Measurements from ENCODE around the gene CFAP77. TPM values are rescaled to one million over a fixed set of nuclear protein-coding genes. Genes with fewer than 3 reads are reported as not detected.

Gene CFAP77
- total RNA-seq, 1 donor from 2014 or later, result 0.43 TPM

GRCh38 chr9:132575005-132575609 is 165.1 kb downstream of the CFAP77 start:
- no peaks in the 10 kb centered on the region for H3K36me3 Mint-ChIP-seq (ENCODE audit: insufficient read depth)
- peak; percentile 79 for DNase-seq (ENCODE audit: low spot score, unreplicated experiment)
- TF ChIP-seq CTCF (IDR thresholded peaks at IDR 0.05; ENCODE audit: unreplicated experiment), result peak; percentile 92
- peaks cover 72% of the 10 kb centered on the region for H3K27me3 Mint-ChIP-seq
- H3K9me3 Mint-ChIP-seq (ENCODE audit: low read depth), result no peaks in the 10 kb centered on the region
- H3K4me1 Mint-ChIP-seq (ENCODE audit: low read depth), result peaks cover under 1% of the 10 kb centered on the region
- H3K4me3 Mint-ChIP-seq (ENCODE audit: low read depth), result no peak overlapping the region
- H3K27ac Mint-ChIP-seq, result no peak overlapping the region

GRCh38 chr9:132575811-132576210 is 165.8 kb downstream of the CFAP77 start:
- H3K4me3 Mint-ChIP-seq (ENCODE audit: low read depth), result no peak overlapping the region

GRCh38 chr9:132577119-132577518 is 167.1 kb downstream of the CFAP77 start:
- H3K9me3 Mint-ChIP-seq (ENCODE audit: low read depth), result no peaks in the 10 kb centered on the region
- H3K27ac Mint-ChIP-seq, result no peak overlapping the region
- no peak for TF ChIP-seq CTCF (IDR thresholded peaks at IDR 0.05; ENCODE audit: unreplicated experiment)
- peaks cover 78% of the 10 kb centered on the region for H3K27me3 Mint-ChIP-seq
- no peak overlapping the region for H3K4me3 Mint-ChIP-seq (ENCODE audit: low read depth)
- peaks cover 2% of the 10 kb centered on the region for H3K4me1 Mint-ChIP-seq (ENCODE audit: low read depth)
- H3K36me3 Mint-ChIP-seq (ENCODE audit: insufficient read depth), result no peaks in the 10 kb centered on the region
- no peak for DNase-seq (ENCODE audit: low spot score, unreplicated experiment)

More at GRCh38 chr9:132575811-132576210, 165.8 kb downstream of the CFAP77 start:
- Mint-ChIP-seq H3K27me3 (peaks cover 75% of the 10 kb centered on the region), H3K27ac (no peak overlapping the region), H3K9me3 (ENCODE audit: low read depth) (no peaks in the 10 kb centered on the region), H3K4me1 (ENCODE audit: low read depth) (no peaks in the 10 kb centered on the region), H3K36me3 (ENCODE audit: insufficient read depth) (no peaks in the 10 kb centered on the region)
- TF ChIP-seq CTCF (IDR thresholded peaks at IDR 0.05; ENCODE audit: unreplicated experiment), result no peak
- DNase-seq (ENCODE audit: low spot score, unreplicated experiment), result no peak

GRCh38 chr9:132578367-132578932 is 168.4 kb downstream of the CFAP77 start:
- Mint-ChIP-seq H3K4me3 (ENCODE audit: low read depth) (no peak overlapping the region), H3K27ac (no peak overlapping the region)
- no peak for DNase-seq (ENCODE audit: low spot score, unreplicated experiment)

GRCh38 chr9:132579427-132579798 is 169.4 kb downstream of the CFAP77 start:
- H3K9me3 Mint-ChIP-seq (ENCODE audit: low read depth), result no peaks in the 10 kb centered on the region
- no peak overlapping the region for H3K27ac Mint-ChIP-seq
- no peak for TF ChIP-seq CTCF (IDR thresholded peaks at IDR 0.05; ENCODE audit: unreplicated experiment)
- H3K4me1 Mint-ChIP-seq (ENCODE audit: low read depth), result peaks cover 2% of the 10 kb centered on the region
- H3K36me3 Mint-ChIP-seq (ENCODE audit: insufficient read depth), result no peaks in the 10 kb centered on the region
- peaks cover 83% of the 10 kb centered on the region for H3K27me3 Mint-ChIP-seq
- DNase-seq (ENCODE audit: low spot score, unreplicated experiment), result no peak
- no peak overlapping the region for H3K4me3 Mint-ChIP-seq (ENCODE audit: low read depth)

More at GRCh38 chr9:132578367-132578932, 168.4 kb downstream of the CFAP77 start:
- Mint-ChIP-seq H3K27me3 (peaks cover 77% of the 10 kb centered on the region), H3K36me3 (ENCODE audit: insufficient read depth) (no peaks in the 10 kb centered on the region), H3K9me3 (ENCODE audit: low read depth) (no peaks in the 10 kb centered on the region), H3K4me1 (ENCODE audit: low read depth) (peaks cover 2% of the 10 kb centered on the region)
- TF ChIP-seq CTCF (IDR thresholded peaks at IDR 0.05; ENCODE audit: unreplicated experiment), result no peak

All from progenitor cell of endocrine pancreas (in vitro differentiated cells).